HepG2 (cell line): ENCODE measurements around the gene SPINK7.

Experiments
- CTCF ChIP-seq: sonication (generic); formaldehyde crosslinking; IDR thresholded peaks from 2 replicates; pipeline ENCODE4 v1.5.0; 2020; ENCODE audit warnings: mild to moderate bottlenecking, missing genetic modification reagents, moderate library complexity
- KDM5A ChIP-seq: fragments of 200-600 bp; sonication (generic); IDR thresholded peaks from 2 replicates; pipeline ENCODE4 v1.7.0; 2018; ENCODE audit warnings: antibody characterized with exemption, mild to moderate bottlenecking, low read length, borderline replicate concordance
- TBL1XR1 ChIP-seq: fragments of 150-350 bp; IDR thresholded peaks from 2 replicates; pipeline ENCODE4 v1.6.1; 2014; ENCODE audit warnings: borderline replicate concordance, low read length; ENCODE audit not compliant: partially characterized antibody
- ZFP36 ChIP-seq: fragments of 150-350 bp; IDR thresholded peaks from 2 replicates; pipeline ENCODE4 v1.6.1; 2018; ENCODE audit warnings: borderline replicate concordance, low read length, low read depth; ENCODE audit not compliant: partially characterized antibody
- ZFP37 ChIP-seq: sonication (generic); formaldehyde crosslinking; IDR thresholded peaks from 2 replicates; pipeline ENCODE4 v1.4.0; 2020; ENCODE audit warnings: missing genetic modification reagents, borderline replicate concordance
- ZNF362 ChIP-seq: sonication (generic); formaldehyde crosslinking; IDR thresholded peaks from 2 replicates; pipeline ENCODE4 v1.4.0; 2020; ENCODE audit warnings: missing genetic modification reagents, mild to moderate bottlenecking, borderline replicate concordance
- ZNF768 ChIP-seq: sonication (generic); formaldehyde crosslinking; IDR thresholded peaks from 2 replicates; pipeline ENCODE4 v1.4.0; 2020; ENCODE audit warnings: missing genetic modification reagents

GRCh38 chr5:148314731-148315130, 2.5 kb downstream of the SPINK7 start:
- TF ChIP-seq TBL1XR1: no peak
- no peak for TF ChIP-seq ZFP36
- no peak for TF ChIP-seq ZFP37 (CRISPR knock-in tag)
- no peak for TF ChIP-seq ZNF768
- no peak for TF ChIP-seq KDM5A
- no peak for TF ChIP-seq ZNF362 (CRISPR knock-in tag)
- no peak for TF ChIP-seq CTCF
